ENCODE results near the gene CEP44. TPM values are rescaled to one million over a fixed set of nuclear protein-coding genes. Genes with fewer than 3 reads are reported as not detected.

CEP44 gene
- total and polyA plus RNA-seq, 10 of the 15 experiments (the other 5 are each of a cell fraction or from before 2014, with no cell fraction given) = 7.6 to 19.8 (median 14.2) TPM

- TF ChIP-seq MEF2B (IDR thresholded peaks at IDR 0.05; ENCODE audit: partially characterized antibody, poor library complexity, severe bottlenecking) (peak; percentile 48), PAX8 (IDR thresholded peaks at IDR 0.05) (no peak), SIN3A (IDR thresholded peaks at IDR 0.05; ENCODE audit: low read depth, low read length) (no peak), HDGF (IDR thresholded peaks at IDR 0.05) (no peak), JUND (IDR thresholded peaks at IDR 0.05; ENCODE audit: low read depth, low read length) (no peak), SUZ12 (IDR thresholded peaks at IDR 0.05; ENCODE audit: unreplicated experiment) (no peak), EP300 (IDR thresholded peaks at IDR 0.05; ENCODE audit: borderline replicate concordance in 1 of 2, control insufficient read depth in 1 of 2, low read depth in 2 of 2, low read length in 2 of 2) (peak; percentile 32 to 99; a peak in 2 of 4 replicates), CTCF (IDR thresholded peaks at IDR 0.05 in 2 of 3, conservative IDR thresholded peaks at IDR 0.05 in 1 of 3; ENCODE audit: control insufficient read depth in 2 of 3, extremely low read depth in 1 of 3, insufficient read depth in 1 of 3, low read depth in 3 of 3, low read length in 3 of 3) (no peak), CBFB (IDR thresholded peaks at IDR 0.05; ENCODE audit: low read depth) (peak; percentile 75; the same call in 1 of the 2 replicates), BACH1 (IDR thresholded peaks at IDR 0.05; ENCODE audit: borderline replicate concordance) (no peak; the same call in 1 of the 2 replicates), USF1 (IDR thresholded peaks at IDR 0.05; ENCODE audit: borderline replicate concordance, extremely low read length, insufficient read depth, low read depth, low read length) (no peak), RFX5 (IDR thresholded peaks at IDR 0.05; ENCODE audit: low read depth, low read length) (no peak), IKZF1 (conservative IDR thresholded peaks at IDR 0.05) (peak; percentile 99), YBX1 (IDR thresholded peaks at IDR 0.05) (no peak), ZNF622 (IDR thresholded peaks at IDR 0.05) (no peak), HDAC2 (IDR thresholded peaks at IDR 0.05) (no peak), E2F4 (IDR thresholded peaks at IDR 0.05; ENCODE audit: low read depth, low read length) (peak; percentile 85), ASH2L (IDR thresholded peaks at IDR 0.05; ENCODE audit: borderline replicate concordance, low read depth) (peak; percentile 84), TCF7 (IDR thresholded peaks at IDR 0.05; ENCODE audit: borderline replicate concordance) (peak; percentile 94), NR2C2 (IDR thresholded peaks at IDR 0.05; ENCODE audit: borderline replicate concordance, control insufficient read depth, insufficient read length, low read depth) (no peak), ETV6 (conservative IDR thresholded peaks at IDR 0.05 in 1 of 2, IDR thresholded peaks at IDR 0.05 in 1 of 2; ENCODE audit: borderline replicate concordance in 1 of 2, low read depth in 1 of 2) (no peak; a peak in 1 of 4 replicates), CEBPB (IDR thresholded peaks at IDR 0.05; ENCODE audit: borderline replicate concordance in 1 of 2, low read depth in 2 of 2, low read length in 2 of 2) (no peak)
Observed at GRCh38 chr4:174283507-174284471, at the start of gene CEP44, which contains the start of gene FBXO8 (continued).
